ENCODE data around the gene SLCO1B3. TPM values are rescaled to one million over a fixed set of nuclear protein-coding genes. Genes with fewer than 3 reads are reported as not detected.

SLCO1B3 gene
- total and polyA plus RNA-seq, 2 of the 8 experiments (the other 6 are each of a cell fraction or from before 2014, with no cell fraction given) = not detected

DNA sequence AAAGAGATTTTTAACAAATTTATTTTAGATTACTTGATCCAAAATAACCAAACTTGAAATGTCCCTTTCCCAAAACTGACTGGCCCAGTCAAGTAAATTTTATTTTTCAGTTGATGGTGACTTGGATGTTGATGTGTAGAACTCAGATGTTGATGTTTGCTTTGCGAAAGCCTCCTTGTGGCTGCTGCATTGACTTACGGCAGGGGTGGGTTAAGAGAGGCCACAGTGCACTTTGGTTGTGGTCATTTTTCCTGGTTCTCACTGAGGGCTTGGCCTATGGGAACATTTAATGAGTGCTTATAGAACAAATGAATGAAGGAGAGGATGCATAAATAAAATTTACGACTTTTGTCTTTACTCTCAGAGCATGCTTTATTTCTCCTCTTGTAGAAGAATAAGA is 52.6 kb downstream of the SLCO1B3 start:
- Histone ChIP-seq H3K4me2 (ENCODE audit: insufficient read depth in 1 of 2, low read depth in 2 of 2, low read length in 2 of 2) (no peak overlapping the region), H3K4me1 (replicated peaks in 1 of 4; ENCODE audit: control insufficient read depth in 3 of 4, insufficient read depth in 4 of 4, low read length in 3 of 4) (no peaks in the 10 kb centered on the region), H3K9ac (replicated peaks in 1 of 4; ENCODE audit: extremely low read depth in 1 of 4, low read depth in 3 of 4, low read length in 3 of 4) (no peak overlapping the region), H4K8ac (ENCODE audit: extremely low read depth, insufficient read depth, low read length) (no peak overlapping the region), H3K18ac (ENCODE audit: extremely low read depth, low read length) (no peak overlapping the region), H3K14ac (ENCODE audit: insufficient read length) (no peak overlapping the region), H2BK15ac (ENCODE audit: low read length) (no peak overlapping the region), H2AK5ac (ENCODE audit: low read depth, low read length) (no peak overlapping the region), H3K27me3 (replicated peaks in 1 of 4; ENCODE audit: control insufficient read depth in 3 of 4, extremely low read depth in 1 of 4, insufficient read depth in 3 of 4, low read length in 3 of 4) (no peaks in the 10 kb centered on the region), H3K79me2 (ENCODE audit: control insufficient read depth in 1 of 2, insufficient read depth in 2 of 2, low read length in 2 of 2) (no peaks in the 10 kb centered on the region), H3K56ac (replicated peaks; ENCODE audit: insufficient read length, low read depth, low read length) (no peak overlapping the region), H4K5ac (ENCODE audit: insufficient read length, low read depth, low read length) (no peak overlapping the region), H2BK12ac (ENCODE audit: low read depth, low read length) (no peak overlapping the region), H2AFZ (ENCODE audit: low read length) (no peak overlapping the region), H3K23ac (ENCODE audit: insufficient read length) (no peak overlapping the region), H4K91ac (replicated peaks; ENCODE audit: insufficient read length, low read length) (no peak overlapping the region), H2BK20ac (ENCODE audit: low read length) (no peak overlapping the region), H3K27ac (ENCODE audit: low read depth, low read length) (no peak overlapping the region), H2BK120ac (replicated peaks; ENCODE audit: low read depth, low read length) (no peak overlapping the region), H3K36me3 (ENCODE audit: control insufficient read depth in 2 of 4, insufficient read depth in 4 of 4, low read length in 3 of 4) (no peaks in the 10 kb centered on the region), H4K20me1 (replicated peaks in 1 of 2; ENCODE audit: control insufficient read depth in 1 of 2, insufficient read depth in 2 of 2, low read length in 2 of 2) (no peaks in the 10 kb centered on the region), H3K4ac (replicated peaks; ENCODE audit: insufficient read length, low read depth, low read length) (no peak overlapping the region), H3K9me3 (ENCODE audit: insufficient read depth in 2 of 2, low read depth in 1 of 2, low read length in 1 of 2) (no peaks in the 10 kb centered on the region), H3K23me2 (ENCODE audit: low read depth, low read length) (no peaks in the 10 kb centered on the region), H3K79me1 (ENCODE audit: low read depth, low read length) (no peaks in the 10 kb centered on the region), H3K4me3 (ENCODE audit: extremely low read depth in 1 of 4, insufficient read depth in 2 of 4, low read depth in 3 of 4, low read length in 4 of 4) (no peak overlapping the region), H2BK5ac (ENCODE audit: low read depth, low read length) (no peak overlapping the region)
- ChIA-PET CTCF (ENCODE audit: partially characterized antibody) (no interaction called here), POLR2A (ENCODE audit: partially characterized antibody) (no interaction called here)
- FAIRE-seq (no peak), DNase-seq (ENCODE audit: low read depth in 1 of 2, low spot score in 2 of 2) (no peak)
- whole genome bisulfite sequencing, 2 experiments (ENCODE audit: extremely low coverage in 1 of 2, insufficient coverage in 1 of 2, insufficient read length in 1 of 2, insufficient replicate concordance in 2 of 2, low coverage in 1 of 2, low lambda C conversion rate in 2 of 2, missing lambda C conversion rate in 1 of 2) = 93% methylated on average over 3 of the region's 3 CpGs; no CpG with 5 or more reads in 1 of the 2 experiments
- TF ChIP-seq, protein P1, sequence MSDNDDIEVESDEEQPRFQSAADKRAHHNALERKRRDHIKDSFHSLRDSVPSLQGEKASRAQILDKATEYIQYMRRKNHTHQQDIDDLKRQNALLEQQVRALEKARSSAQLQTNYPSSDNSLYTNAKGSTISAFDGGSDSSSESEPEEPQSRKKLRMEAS (IDR thresholded peaks at IDR 0.05) = no peak
- no peak for TF ChIP-seq TAF1 (IDR thresholded peaks at IDR 0.05; ENCODE audit: low read depth, low read length)
- TF ChIP-seq, protein P2, sequence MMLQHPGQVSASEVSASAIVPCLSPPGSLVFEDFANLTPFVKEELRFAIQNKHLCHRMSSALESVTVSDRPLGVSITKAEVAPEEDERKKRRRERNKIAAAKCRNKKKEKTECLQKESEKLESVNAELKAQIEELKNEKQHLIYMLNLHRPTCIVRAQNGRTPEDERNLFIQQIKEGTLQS (IDR thresholded peaks at IDR 0.05; ENCODE audit: insufficient read depth, low read depth, low read length) = no peak
- TF ChIP-seq, protein P3, sequence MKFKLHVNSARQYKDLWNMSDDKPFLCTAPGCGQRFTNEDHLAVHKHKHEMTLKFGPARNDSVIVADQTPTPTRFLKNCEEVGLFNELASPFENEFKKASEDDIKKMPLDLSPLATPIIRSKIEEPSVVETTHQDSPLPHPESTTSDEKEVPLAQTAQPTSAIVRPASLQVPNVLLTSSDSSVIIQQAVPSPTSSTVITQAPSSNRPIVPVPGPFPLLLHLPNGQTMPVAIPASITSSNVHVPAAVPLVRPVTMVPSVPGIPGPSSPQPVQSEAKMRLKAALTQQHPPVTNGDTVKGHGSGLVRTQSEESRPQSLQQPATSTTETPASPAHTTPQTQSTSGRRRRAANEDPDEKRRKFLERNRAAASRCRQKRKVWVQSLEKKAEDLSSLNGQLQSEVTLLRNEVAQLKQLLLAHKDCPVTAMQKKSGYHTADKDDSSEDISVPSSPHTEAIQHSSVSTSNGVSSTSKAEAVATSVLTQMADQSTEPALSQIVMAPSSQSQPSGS (IDR thresholded peaks at IDR 0.05; ENCODE audit: low read length) = no peak
- TF ChIP-seq KDM4A (IDR thresholded peaks at IDR 0.05; ENCODE audit: low read depth, low read length, severe bottlenecking) = no peak
- no peak for TF ChIP-seq ASH2L (IDR thresholded peaks at IDR 0.05; ENCODE audit: low read length)
- no peak for TF ChIP-seq SAP30 (IDR thresholded peaks at IDR 0.05; ENCODE audit: insufficient read depth, insufficient replicate concordance, low read length)
- no peak for TF ChIP-seq FOSL1 (IDR thresholded peaks at IDR 0.05; ENCODE audit: insufficient read depth, low read depth, low read length)
- TF ChIP-seq BRCA1 (IDR thresholded peaks at IDR 0.05; ENCODE audit: low read depth, low read length) = no peak
- TF ChIP-seq RAD21 (IDR thresholded peaks at IDR 0.05 in 1 of 2, conservative IDR thresholded peaks at IDR 0.05 in 1 of 2; ENCODE audit: low read depth in 2 of 2, low read length in 2 of 2) = peak in 1 of 2 experiments; percentile 18; a peak in 2 of 4 replicates
- no peak for TF ChIP-seq CBX8 (IDR thresholded peaks at IDR 0.05; ENCODE audit: borderline replicate concordance, low read depth, low read length)
- TF ChIP-seq CBX5 (IDR thresholded peaks at IDR 0.05; ENCODE audit: low read depth, low read length) = no peak

All from H1 (cell line).